Measurements from ENCODE around the gene RASSF1. TPM values are rescaled to one million over a fixed set of nuclear protein-coding genes. Genes with fewer than 3 reads are reported as not detected.

The RASSF1 gene
- total and polyA plus RNA-seq, 10 of the 15 experiments (the other 5 are each of a cell fraction or from before 2014, with no cell fraction given), result 4.4 to 59.6 (median 37.2) TPM

GRCh38 chr3:50327943-50328691 lies 12.5 kb downstream of the RASSF1 start, which contains the start of gene TUSC2 (continued):
- TF ChIP-seq FOXM1 (IDR thresholded peaks at IDR 0.05; ENCODE audit: low read depth, low read length) (no peak), SIX5 (IDR thresholded peaks at IDR 0.05; ENCODE audit: low read depth, low read length, severe bottlenecking) (peak; percentile 27), BMI1 (IDR thresholded peaks at IDR 0.05; ENCODE audit: borderline replicate concordance) (peak; percentile 44; the same call in 1 of the 2 replicates), TAF1 (IDR thresholded peaks at IDR 0.05; ENCODE audit: borderline replicate concordance, low read depth, low read length) (peak; percentile 83), LARP7 (IDR thresholded peaks at IDR 0.05) (peak; percentile 78), POLR2A (IDR thresholded peaks at IDR 0.05; ENCODE audit: low read depth, low read length) (peak; percentile 92), ZNF217 (IDR thresholded peaks at IDR 0.05) (no peak), GABPA (IDR thresholded peaks at IDR 0.05; ENCODE audit: low read depth) (peak; percentile 94), CHD2 (IDR thresholded peaks at IDR 0.05; ENCODE audit: borderline replicate concordance, low read depth, low read length) (peak; percentile 83), PML (IDR thresholded peaks at IDR 0.05; ENCODE audit: low read length) (0 out of 2 replicates have a peak, but pooled peaks have one; percentile 64), POLR2AphosphoS2 (IDR thresholded peaks at IDR 0.05; ENCODE audit: low read depth, low read length) (peak; percentile 91), IRF5 (IDR thresholded peaks at IDR 0.05; ENCODE audit: borderline replicate concordance) (no peak), BACH1 (IDR thresholded peaks at IDR 0.05; ENCODE audit: borderline replicate concordance) (peak; percentile 31; the same call in 1 of the 2 replicates), TCF7 (IDR thresholded peaks at IDR 0.05; ENCODE audit: borderline replicate concordance) (no peak), YY1 (IDR thresholded peaks at IDR 0.05; ENCODE audit: low read depth, low read length) (peak; percentile 72; the same call in 1 of the 2 replicates), BHLHE40 (IDR thresholded peaks at IDR 0.05; ENCODE audit: borderline replicate concordance in 1 of 2, low read depth in 2 of 2, low read length in 1 of 2) (peak; percentile 49 to 84; a peak in 3 of 4 replicates), ETV6 (conservative IDR thresholded peaks at IDR 0.05 in 1 of 2, IDR thresholded peaks at IDR 0.05 in 1 of 2; ENCODE audit: borderline replicate concordance in 1 of 2, low read depth in 1 of 2) (no peak)
- TF ChIP-seq, protein P1, sequence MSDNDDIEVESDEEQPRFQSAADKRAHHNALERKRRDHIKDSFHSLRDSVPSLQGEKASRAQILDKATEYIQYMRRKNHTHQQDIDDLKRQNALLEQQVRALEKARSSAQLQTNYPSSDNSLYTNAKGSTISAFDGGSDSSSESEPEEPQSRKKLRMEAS (IDR thresholded peaks at IDR 0.05; ENCODE audit: low read depth, low read length), result peak; percentile 81
- TF ChIP-seq, protein P2, sequence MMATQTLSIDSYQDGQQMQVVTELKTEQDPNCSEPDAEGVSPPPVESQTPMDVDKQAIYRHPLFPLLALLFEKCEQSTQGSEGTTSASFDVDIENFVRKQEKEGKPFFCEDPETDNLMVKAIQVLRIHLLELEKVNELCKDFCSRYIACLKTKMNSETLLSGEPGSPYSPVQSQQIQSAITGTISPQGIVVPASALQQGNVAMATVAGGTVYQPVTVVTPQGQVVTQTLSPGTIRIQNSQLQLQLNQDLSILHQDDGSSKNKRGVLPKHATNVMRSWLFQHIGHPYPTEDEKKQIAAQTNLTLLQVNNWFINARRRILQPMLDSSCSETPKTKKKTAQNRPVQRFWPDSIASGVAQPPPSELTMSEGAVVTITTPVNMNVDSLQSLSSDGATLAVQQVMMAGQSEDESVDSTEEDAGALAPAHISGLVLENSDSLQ (IDR thresholded peaks at IDR 0.05), result peak; percentile 76
- TF ChIP-seq, protein P3, sequence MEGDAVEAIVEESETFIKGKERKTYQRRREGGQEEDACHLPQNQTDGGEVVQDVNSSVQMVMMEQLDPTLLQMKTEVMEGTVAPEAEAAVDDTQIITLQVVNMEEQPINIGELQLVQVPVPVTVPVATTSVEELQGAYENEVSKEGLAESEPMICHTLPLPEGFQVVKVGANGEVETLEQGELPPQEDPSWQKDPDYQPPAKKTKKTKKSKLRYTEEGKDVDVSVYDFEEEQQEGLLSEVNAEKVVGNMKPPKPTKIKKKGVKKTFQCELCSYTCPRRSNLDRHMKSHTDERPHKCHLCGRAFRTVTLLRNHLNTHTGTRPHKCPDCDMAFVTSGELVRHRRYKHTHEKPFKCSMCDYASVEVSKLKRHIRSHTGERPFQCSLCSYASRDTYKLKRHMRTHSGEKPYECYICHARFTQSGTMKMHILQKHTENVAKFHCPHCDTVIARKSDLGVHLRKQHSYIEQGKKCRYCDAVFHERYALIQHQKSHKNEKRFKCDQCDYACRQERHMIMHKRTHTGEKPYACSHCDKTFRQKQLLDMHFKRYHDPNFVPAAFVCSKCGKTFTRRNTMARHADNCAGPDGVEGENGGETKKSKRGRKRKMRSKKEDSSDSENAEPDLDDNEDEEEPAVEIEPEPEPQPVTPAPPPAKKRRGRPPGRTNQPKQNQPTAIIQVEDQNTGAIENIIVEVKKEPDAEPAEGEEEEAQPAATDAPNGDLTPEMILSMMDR (IDR thresholded peaks at IDR 0.05 in 2 of 3, conservative IDR thresholded peaks at IDR 0.05 in 1 of 3; ENCODE audit: control insufficient read depth in 2 of 3, extremely low read depth in 1 of 3, insufficient read depth in 1 of 3, low read depth in 3 of 3, low read length in 3 of 3), result no peak
- TF ChIP-seq, protein P4, sequence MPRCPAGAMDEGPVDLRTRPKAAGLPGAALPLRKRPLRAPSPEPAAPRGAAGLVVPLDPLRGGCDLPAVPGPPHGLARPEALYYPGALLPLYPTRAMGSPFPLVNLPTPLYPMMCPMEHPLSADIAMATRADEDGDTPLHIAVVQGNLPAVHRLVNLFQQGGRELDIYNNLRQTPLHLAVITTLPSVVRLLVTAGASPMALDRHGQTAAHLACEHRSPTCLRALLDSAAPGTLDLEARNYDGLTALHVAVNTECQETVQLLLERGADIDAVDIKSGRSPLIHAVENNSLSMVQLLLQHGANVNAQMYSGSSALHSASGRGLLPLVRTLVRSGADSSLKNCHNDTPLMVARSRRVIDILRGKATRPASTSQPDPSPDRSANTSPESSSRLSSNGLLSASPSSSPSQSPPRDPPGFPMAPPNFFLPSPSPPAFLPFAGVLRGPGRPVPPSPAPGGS (IDR thresholded peaks at IDR 0.05; ENCODE audit: borderline replicate concordance, insufficient read depth, low read depth, low read length, poor library complexity, severe bottlenecking), result peak; percentile 10
- TF ChIP-seq, protein P5, sequence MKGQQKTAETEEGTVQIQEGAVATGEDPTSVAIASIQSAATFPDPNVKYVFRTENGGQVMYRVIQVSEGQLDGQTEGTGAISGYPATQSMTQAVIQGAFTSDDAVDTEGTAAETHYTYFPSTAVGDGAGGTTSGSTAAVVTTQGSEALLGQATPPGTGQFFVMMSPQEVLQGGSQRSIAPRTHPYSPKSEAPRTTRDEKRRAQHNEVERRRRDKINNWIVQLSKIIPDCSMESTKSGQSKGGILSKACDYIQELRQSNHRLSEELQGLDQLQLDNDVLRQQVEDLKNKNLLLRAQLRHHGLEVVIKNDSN (IDR thresholded peaks at IDR 0.05; ENCODE audit: borderline replicate concordance, extremely low read length, insufficient read depth, low read depth, low read length), result no peak

Measured in GM12878 (cell line).